Stimulated activated CD4-positive, alpha-beta T cell treated with anti-CD3 and anti-CD28 coated beads, Interleukin-1b, Interleukin-23, amount 100 ng/mL, for 4 hours (primary cell): Measurements from ENCODE around the gene DIAPH3.

Source experiments
- DNase-seq, 2 donors: peaks; one replicate each; pipeline ENCODE4 v3.0.0-alpha.2; 2020; ENCODE audit warnings: low read depth in 2 of 2

Gene DIAPH3

DNA sequence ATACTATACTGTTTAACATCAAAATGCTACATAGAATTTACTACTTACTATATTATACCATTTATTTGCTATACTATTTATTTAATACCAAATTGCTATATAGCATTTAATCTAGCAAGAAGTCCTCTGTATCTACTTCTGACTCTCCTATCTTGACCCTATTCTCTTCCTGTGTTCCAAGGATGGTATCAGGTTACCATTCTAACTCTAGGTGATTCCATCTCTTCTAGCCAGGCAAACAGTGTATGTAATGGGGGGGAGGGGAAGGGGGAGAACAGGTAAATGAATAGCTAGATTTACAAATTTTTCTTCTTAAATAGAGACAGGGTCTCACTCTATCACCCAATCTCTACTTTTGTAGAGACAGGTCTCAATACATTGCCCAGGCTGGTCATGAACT is 200.3 kb downstream of the DIAPH3 start:
- no peak for DNase-seq

DNA sequence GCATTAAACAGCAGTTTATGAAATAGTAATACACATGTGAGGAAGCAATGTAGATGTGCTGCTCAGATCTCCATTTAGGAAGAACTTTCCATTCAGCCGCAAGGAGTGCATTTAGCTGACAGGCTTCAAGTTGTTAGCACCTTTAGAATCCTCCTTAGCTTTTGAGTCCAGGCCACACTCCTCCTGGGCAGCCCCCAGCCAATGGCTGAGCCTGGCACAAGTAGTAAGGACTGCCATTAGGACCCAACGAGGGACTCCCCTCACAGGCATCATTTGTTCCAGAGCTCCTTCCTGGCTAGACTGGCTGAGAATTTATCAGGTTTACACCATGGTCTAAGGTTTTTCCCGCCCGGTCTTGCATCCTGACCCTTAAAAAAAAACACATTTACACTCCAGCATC is 201.4 kb downstream of the DIAPH3 start:
- no peak for DNase-seq

DNA sequence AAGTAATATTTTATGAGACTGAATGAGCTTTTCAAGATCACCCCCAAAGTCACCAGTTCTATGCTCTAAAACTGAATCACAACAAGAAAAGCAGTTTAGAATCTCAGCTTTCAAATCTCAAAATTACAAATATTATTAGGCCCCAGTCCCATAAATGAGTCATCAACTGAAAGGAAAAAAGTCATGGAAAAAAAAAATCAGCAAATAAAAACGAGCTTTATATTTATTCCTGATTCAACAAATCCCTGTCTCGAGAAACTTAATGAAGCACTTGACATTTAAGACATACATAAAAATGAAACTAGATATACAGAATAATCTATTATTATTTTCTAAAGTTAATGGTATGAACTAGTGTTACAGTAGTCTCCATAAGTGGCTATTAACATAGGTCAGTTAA is 203.0 kb downstream of the DIAPH3 start:
- DNase-seq = no peak

DNA sequence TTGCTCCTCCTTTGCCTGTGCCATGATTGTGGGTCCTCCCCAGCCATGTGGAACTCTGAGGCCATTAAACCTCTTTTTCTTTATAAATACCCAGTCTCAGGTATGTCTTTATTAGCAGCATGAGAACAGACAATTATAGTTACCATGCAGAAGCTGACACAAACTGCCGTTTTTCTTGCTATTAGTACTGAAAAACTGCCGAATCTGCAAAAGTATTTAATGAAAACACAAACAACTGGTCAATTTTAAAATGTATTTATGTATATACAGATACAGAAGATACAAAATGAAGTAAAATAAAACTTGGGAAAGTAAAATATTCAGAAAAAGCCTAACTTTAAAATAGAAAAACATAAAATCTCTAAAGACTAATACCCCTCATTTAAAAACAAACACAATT is 206.3 kb downstream of the DIAPH3 start:
- DNase-seq = no peak

DNA sequence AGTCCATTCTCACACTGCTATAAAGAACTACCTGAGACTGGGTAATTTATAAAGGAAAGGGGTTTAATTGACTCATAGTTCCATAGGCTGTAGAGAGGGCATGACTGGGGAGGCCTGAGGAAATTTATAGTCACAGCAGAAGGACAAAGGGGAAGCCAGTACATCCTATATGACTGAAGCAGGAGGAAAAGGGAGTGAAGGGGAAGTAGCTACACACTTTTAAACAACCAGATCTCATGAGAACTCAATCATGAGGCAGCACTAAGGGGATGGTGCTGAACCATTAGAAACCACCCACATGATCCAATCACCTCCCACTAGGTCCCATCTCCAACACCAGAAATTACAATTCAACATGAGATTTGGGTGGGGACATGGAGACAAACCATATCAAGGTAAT is 209.1 kb downstream of the DIAPH3 start:
- no peak for DNase-seq

DNA sequence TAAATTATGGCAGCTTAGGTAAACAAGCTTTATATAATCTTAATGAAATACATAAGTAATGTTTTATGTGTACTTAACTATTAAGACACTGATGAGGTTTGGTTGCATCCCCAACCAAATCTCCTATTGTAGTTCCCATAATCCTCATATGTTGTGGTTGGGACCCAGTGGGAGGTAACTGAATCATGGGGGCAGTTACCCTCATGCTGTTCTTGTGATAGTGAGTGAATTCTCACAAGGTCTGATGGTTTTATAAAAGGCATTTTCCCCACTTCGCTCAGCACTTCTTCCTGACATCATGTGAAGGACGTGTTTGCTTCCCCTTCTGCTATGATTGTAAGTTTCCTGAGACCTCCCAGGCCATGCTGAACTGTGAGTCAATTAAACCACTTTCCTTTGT is 212.7 kb downstream of the DIAPH3 start:
- DNase-seq = no peak

DNA sequence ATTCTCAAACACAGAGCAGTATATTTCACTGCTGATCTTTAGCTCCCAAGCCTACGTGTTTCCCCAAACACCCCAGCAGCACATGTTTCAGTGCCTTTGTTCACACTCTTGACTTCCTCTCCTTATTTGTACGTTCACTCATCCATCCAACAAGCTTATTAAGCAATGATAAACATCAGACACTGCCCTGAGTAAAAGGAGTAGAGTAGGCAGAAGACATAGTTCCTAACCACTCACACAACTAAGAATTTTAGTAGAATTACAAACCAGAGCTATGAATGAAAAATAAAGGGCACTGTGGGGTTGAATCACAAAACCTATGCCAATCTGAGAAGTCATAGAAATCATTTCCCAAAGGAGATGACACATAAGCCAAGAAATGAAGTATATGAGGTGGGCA is 213.5 kb downstream of the DIAPH3 start:
- no peak for DNase-seq

DNA sequence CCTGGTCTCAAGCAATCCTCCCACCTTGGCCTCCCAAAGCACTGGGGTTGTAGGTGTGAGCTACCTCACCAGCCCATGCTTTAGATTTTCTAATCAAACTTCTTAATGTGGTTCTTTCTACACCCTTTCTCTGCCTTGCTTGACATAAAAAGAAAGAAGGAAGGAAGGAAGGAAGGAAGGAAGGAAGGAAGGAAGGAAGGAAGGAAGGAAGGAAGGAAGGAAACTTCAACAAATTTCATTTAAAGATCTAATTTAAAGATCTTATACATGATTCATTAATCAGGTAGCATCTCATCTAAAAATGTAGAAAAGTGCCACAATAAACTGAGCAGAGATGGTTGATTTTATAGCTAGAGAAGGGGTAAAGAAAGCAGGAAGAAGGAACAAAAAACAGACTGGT is 215.0 kb downstream of the DIAPH3 start:
- DNase-seq = no peak

DNA sequence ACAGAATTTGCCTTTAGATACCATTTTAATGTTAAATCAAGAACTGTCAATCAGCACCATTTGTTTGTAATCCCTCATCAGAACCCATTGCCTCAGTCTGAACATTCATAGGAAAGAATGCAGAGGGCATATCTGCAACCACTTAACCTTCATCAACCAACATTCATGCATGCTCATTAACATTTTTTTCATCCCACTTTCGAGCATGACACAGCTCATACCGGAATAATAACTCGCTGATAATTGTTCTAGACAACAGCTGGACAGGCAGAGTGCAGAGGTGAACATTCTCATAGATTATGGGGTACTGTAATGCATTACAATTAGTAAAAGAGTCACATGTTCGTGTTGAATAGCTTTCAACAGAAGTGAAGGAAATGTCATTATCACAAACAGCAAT is 216.8 kb downstream of the DIAPH3 start:
- no peak for DNase-seq

DNA sequence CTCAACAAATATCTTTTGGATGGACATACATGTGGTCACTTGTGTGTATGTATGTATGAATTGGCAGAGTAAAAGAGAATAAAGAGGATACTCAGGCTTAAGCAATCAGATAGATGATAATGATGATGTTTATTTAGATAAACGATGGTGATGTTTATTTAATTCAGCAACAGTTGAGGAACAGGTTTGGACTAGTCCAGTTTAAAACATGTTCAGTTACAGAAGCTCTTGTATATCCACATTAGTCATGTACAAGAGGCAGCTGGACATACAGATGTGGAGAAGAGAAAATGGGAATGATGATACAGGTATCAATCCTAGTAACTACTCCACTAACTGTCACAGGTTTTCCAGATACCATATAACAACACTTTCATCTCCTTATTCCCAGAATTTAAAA is 232.1 kb downstream of the DIAPH3 start:
- DNase-seq = no peak

DNA sequence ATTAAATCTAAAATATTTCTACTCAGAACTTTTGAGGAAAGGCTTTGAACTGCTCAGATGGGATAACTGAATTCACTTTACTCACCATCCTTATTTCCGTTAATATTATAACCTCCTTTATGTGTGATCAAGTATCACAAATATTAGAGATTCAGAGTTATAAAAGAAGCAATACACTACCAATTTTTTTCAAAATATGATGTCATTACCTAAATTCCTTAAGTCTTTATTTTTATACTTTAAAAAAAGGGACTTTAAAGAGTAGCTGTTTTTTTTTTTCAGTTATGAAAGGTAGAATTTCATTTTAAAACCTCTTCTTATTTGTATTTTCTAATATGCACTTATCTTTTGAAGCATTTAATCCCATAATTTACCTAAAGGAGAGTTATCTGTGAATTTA is 239.5 kb downstream of the DIAPH3 start:
- DNase-seq = no peak

DNA sequence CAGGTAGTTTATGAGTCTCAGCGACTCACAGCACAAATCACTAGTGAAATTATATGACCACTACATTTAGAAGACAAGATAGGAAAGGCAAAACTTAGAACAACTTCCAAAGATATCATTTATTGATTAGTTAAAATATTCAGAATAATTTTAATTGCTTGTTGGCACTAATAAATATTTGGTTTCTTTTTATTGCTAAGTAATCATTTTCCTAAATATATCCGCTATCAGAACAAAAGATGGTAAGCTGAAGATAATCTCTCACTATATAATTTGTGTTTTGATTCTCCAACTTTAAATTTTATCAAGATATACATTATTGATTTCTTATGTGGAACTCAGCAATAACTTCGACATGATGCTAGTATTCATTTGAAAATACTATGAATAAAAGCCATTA is 248.5 kb downstream of the DIAPH3 start:
- no peak for DNase-seq

DNA sequence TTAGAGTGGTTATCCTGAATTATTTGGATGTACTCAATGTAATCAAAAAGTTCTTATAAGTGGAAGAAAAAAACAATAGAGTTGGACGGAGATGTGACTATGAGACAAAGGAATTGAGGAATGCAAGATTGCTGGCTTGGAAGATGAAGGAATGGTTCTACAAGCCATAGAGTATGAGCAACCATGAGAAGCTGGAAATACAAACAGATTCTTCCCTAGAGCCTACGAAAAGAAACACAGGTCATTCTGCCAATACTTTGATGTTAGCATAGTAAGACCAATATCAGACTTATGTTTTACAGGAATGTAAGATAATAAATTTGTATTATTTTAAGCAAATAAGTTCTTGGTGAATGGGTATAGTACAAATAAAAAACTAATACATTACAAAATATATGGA is 249.2 kb downstream of the DIAPH3 start:
- DNase-seq = no peak

DNA sequence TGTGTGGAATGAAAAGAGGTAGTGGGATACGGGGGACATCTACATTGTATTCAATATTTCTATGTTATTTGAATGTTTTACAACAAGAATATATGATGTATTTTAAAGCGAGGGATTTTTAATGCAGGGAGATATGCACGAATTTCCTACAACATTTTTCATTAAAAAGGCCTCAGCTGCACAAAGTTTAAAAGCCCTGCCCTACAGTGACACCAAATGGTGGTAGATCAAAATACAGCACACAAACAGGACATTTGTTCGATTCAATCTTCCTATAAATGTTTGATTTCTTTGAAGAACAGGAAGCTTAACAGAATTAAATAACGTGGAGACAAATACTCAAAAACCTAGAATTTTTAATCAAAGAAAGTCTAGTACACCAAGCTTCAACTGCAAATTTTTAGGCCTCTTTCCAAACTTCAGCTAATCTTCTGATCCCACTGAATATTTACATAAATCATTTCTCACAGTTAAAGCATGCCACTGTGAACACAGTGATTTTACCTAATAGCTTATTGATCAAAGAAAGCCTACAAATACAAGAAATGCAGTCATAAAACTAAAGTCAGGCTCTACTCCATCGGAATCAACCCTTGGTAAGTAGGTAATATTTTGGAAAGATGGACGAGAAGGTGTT is 257.2 kb downstream of the DIAPH3 start:
- DNase-seq = no peak

DNA sequence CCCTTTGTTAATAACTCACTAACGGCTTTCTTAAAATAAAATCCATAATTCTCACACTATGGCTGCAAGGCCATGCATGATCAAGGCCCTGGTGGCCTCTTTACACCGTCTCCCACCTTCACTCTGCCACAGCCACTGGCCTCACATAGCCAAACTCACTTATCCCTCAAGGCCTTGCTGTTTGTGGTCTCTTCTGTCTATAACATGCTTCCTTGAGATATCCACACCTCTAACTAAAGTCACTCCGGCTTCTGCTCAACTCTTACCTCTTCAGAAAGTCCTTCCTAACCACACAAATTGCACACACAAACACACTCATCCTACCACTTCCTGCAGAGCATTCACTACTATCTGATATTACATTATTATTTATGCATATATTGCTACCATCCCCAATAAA is 262.5 kb downstream of the DIAPH3 start:
- no peak for DNase-seq

DNA sequence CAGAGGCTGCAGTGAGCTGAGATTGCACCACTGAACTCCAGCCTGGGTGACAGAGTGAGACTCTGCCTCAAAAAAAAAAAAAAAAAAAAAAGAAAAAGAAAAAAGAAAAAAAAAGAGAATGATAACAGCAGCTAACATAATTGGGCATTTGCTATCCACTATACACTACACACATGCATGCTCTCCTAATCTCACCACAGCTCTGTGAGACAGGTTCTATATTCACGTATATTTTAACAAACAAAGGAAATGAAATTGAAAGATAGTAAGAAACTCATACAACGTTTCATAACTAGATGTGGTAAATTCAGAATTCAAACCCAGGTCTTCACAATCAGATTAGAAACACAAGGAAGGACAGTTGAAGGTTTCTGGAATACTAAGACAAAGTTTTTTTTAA is 265.7 kb downstream of the DIAPH3 start:
- DNase-seq = no peak

DNA sequence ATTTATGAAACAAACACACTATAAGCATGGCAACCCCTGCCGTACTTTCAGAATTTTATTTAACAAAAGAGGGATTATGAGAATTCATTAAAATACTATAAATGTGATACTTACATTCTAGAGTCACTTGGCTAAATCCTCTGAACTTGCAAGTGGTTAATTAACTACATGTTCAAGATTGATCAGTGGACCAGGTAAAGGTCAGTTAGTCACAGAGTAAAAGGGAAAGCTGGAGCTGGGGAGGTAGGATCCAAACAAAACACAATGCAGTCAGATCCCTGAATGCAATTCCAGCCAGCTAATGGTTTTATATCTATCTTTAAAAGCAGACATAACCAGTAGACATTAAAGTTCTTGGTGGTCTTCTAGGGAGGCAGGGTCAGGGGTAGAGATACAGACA is 270.5 kb downstream of the DIAPH3 start:
- DNase-seq = no peak

DNA sequence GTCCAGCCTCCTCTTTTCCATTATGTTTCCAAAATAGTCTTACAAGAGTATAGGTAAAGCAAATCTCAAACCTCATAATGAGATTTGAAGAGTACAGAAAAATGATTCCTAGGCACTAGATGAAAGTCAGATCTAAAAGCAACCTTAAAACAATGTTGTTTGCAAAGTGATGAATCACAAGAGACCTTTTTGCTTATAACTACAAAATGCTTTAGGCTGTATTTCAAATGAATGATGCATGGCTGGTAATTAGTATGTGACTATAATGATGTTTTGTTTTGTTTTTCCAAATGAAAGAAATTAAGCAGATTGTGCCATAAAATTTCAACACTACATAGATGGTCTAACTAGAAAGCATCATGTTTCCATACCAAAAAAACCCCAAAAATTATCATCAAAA is 272.7 kb downstream of the DIAPH3 start:
- no peak for DNase-seq

DNA sequence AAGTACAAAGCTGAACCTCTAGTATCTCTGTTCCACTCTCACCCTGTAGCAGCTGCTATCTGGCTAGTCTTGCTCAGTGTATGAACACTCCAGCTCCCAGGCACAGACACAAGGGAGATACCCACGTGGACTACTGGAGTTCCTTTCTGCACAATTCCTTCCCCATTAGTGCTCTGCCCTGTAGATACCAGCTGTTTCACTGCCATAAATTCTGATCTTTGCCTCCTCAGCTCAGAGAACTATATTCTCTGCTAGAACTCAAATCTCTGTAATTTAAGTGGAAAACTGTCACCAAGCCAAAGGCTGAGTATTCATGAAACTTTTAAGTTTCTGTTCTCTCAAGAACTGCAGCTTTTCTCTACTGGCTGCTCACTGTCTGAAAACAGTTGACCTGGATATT is 273.7 kb downstream of the DIAPH3 start:
- no peak for DNase-seq

DNA sequence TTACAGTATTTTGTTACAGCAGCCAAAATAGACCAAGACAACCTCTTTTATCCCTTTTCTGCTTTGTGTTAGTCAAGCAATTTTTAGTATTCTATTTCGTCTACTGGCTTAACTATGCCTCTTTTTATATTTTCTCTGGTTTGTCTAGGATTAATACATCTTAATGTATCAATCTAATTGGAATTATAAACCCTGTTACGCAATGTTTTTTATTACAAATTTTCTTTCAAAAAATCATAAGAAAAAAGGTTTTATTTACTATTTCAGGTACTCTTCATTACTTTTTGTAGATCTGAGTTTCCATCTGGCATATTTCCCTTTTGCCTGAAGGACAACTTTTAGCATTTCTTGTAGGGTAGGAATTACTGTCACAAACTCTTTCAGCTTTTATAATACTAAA is 275.3 kb downstream of the DIAPH3 start:
- DNase-seq = no peak

DNA sequence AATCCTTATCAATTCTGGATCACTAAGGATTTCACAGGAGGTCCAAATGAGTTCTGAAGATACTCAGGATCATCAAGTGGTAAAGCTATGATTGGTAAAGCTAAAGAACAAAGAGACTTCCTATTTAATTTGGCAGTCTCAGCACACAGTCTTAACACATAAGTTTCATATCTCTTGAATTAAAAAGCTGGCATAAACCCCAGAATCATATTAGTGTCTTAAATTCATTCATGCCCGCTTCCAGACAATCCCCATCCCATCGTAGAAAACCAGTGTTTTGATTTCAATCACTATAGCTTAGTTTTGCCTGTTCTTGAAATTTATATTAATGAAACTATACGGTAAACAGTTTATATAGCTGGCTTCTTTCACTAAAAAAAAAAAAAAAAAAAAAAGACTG is 278.7 kb downstream of the DIAPH3 start:
- DNase-seq = no peak

DNA sequence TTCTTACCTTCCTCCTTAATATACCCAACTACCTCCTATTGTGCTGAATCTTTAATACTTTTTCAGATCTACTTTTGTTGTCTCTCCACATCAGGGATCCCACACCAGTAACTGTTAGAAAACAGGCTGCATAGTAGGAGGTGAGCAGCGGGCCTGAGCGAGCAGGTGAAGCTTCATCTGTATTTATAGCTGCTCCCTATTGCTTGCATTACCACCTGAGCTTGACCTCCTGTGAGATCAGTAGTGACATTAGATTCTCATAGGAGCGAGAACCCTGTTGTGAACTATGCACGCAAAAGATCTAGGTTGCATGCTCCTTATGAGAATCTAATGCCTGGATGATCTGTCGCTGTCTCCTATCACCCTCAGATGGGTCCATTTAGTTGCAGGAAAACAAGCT is 279.8 kb downstream of the DIAPH3 start:
- no peak for DNase-seq

DNA sequence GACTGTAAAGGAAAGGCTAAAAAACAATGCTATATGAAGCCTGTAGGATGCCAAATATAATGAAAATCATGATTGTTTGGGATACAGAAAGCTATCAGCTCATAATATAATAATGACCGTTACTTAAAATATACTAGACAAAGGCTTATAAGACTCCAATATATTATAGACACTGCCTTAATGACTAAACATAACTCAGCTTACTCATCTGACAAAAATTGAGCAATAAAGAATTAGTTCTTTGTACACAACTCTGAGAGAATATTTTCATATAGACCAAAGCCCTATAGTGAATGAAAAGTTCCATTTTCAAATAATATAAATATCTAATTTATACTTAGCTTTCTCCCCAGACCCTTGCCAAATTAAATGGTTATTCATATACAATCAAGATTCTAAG is 283.3 kb downstream of the DIAPH3 start:
- no peak for DNase-seq

DNA sequence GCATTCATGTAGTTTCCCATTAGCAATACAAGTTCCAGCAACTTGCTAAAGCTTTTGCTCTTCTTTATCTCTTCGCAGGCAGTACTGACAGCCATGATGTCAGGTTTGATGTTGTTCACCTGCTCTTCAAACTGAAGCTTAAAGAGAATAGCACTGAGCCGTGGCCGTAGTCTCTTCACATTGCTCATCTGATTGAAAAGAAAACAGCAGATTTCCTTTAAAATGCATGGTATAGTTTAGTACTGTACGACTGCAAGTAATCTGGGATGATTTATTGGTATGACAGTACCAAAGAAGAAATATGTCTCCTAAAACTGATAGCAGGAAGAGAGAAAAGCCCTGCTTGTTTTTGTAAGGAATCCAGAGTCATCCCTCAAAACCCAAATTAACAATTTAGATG is 284.4 kb downstream of the DIAPH3 start:
- no peak for DNase-seq

DNA sequence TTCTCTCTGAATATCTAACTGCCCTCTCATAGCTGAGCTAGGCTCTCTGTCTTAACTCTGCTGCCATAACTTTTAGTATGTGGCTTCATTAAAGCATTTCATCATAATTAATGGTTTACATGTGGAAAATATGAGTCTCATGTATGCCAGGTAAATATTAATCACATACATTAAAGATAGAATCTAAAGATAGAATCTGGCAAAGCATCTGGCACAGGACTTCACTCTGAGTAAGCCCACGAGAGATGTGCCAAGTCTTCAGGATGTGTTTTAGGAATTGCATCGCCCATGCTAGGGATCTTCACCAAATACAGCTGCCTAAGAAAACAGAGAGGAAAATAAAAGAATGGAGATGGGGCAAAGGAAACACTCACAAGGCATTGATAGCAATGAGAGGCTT is 285.8 kb downstream of the DIAPH3 start:
- DNase-seq = no peak
